GM21381 (cell line): ENCODE results near the gene SH2D1A.
"Not testable (repeated sequence)": the region's sequence is repeated elsewhere in the genome, so short reads cannot be mapped to it uniquely, and the experiment has no call there.

Experiments used
- ATAC-seq: cut with Tn5 transposase; IDR thresholded peaks from one replicate; pipeline ENCODE4 v1.9.1; 2021; ENCODE audit warnings: mild to moderate bottlenecking, moderate library complexity; ENCODE audit not compliant: unreplicated experiment

Gene SH2D1A

DNA sequence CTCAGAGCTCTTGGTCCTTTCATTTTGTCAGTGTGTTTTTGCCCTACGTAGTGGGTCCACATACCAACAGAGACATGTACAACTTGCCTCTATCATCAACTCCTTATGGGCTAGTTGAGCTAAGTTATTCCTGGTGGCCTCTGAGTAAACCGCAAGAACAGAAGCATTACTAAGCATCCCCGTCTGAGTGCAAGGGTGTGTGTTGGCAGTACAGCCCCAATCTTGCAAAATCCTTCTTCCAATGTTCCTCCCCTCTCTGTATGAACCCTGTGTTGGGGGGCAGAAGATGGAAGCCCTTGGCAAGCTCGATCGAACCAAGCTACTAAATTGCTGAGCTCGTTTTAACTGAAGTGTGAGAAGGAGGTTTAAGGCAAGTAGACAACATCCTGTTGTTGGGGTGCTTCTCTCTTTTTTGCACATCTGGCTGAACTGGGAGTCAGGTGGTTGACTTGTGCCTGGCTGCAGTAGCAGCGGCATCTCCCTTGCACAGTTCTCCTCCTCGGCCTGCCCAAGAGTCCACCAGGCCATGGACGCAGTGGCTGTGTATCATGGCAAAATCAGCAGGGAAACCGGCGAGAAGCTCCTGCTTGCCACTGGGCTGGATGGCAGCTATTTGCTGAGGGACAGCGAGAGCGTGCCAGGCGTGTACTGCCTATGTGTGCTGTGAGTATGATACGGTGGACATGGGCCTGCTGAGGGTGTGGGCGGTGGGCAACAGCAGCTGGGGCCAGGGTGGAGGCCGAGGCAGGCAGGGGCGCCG is at the start of gene SH2D1A:
TSS of gene SH2D1A (plus strand) at position 447 of the 760 bp plus-strand sequence. CDS start at position 527, 80 bp downstream.
- no peak for ATAC-seq

DNA sequence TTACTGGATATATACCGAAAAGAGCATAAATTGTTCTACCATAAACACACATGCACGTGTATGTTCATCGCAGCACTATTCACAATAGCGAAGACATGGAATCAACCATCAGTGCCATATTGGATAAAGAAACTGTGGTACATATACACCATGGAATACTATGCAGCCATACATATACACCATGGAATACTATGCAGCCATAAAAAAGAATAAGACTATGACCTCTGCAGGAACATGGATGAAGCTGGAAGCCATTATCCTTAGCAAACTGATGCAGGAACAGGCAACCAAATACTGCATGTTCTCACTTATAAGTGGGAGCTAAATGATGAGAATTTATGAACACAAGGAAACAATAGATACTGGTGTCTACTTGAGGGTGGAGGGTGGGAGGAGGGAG is 47.0 kb upstream of the SH2D1A start:
- ATAC-seq = not testable (repeated sequence)

DNA sequence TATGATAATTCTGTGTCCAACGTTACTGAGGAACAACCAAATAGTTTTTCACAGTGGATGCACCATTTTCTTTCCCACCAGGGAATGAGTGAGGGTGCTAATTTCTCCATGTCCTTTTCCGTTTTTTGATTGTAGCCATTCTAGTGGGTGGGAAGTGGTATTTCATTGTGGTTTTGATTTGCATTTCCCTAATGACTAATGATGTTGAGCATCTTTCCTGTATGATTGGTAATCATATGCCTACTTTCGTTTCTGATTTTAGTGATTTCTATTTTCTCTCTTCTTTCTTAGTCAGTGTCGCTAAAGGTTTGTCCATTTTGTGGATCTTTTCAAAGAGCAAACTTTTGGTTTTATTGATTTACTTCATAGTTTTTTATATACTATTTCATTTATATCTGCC is 46.0 kb upstream of the SH2D1A start:
- no peak for ATAC-seq

DNA sequence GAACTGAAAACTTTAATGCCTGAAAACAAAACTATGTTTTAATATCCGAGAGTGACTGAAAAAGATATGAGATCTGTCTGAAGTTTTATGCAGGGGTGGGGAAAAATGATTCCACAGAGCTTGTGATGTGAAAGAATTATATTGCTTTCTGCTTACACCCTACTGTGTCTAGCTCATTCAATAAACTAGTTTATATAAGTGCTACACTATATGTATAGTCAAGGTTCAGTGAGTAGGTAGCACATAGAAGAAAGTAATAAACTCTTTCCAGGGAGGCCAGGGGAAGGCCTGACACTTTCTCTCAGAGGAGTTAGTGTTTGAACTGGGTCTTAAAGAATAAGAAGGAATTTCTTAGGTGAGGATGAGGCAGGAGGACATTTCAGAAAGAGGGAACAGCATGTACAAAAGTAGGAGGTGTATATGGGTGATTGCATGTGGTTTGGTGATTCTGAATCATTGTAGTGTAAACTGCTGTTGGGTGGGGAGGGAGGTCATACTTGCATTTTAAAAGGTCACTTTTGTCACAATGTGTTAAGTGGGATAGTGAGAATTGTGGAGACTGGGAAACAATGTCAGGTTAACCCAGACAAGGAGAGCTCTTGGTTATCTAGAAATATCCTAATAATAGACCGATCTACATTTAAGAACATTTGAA is 39.0 kb upstream of the SH2D1A start:
- ATAC-seq = no peak

DNA sequence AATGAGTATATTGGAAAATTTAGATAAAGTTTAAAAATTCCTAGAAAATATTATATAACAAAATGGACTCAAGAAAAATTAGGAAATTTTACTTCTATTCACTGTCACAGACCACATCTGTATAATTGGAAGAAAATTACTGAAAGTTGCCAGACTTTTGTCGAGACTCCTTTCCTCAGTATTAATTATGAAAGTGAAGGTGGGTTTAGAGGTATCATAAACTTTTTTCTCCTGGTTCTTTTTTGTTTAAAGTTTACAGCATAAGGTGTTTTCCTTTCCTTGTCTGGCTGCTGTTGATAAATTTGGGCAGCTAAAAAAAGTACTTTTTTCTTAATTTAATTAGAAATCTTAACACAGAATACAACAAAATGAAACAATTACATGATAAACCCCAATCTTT is 20.6 kb upstream of the SH2D1A start:
- no peak for ATAC-seq

DNA sequence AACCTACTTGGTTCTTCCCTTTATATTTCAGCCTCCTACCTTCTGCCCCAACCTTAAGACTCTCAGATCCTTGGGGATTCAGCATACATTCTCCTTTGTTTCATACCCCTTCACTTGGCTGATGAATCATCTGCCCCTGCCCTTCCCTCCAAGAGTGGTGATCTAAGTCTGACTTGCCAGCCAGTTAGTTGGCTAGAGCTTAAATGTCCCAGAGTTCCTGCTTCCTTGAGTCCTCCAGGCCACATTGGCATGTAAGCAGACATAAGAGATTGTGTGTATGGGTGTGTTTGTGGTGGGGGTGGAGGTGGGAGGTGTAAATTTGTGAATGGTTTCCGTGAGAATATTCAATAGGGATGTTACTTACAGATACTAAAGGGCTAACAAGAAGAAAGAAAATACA is 17.6 kb upstream of the SH2D1A start:
- no peak for ATAC-seq

DNA sequence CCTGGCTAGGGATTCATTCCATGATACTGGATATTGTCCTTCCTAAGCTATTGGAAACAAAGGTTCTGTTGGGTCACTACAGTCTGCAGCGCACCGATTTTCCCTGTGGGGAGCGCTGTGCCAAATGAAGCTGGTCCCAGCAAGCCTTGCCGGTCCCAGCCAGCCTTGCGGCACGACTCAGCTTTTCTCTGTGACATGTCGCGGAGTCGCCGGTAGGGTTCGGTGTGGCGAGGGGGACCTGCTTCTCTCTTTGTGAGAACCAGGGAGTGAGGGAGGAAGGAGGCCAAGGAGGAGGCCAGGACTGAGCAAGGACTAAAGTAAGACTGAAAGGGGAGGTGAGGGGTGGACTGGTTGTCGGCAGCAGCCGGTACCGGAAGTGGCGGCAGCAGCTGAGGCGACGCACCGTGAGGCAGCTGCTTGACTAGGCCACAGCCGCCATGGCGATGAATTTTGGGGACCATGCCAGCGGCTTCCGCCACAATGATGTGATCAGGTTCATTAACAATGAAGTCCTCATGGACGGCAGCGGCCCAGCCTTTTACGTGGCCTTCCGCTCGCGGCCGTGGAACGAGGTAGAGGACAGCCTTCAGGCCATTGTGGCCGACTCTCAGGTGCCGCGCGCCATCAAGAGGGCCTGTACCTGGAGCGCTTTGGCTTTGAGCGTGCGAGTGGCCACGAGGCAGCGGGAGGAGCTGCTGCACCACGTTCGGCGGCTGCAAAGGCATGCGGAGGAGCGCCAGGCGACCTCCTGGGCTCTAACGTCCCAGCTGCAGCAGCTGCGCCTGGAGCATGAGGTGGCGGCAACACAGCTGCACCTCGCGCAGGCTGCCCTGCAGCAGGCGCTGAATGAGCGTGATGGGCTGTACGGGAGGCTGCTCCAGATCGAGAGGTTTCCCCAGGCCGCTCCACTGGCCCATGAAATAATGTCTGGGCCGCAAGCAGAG is 13.6 kb upstream of the SH2D1A start, which contains the start of gene TEX13D:
TSS of gene TEX13D (plus strand) at position 180 of the 944 bp plus-strand sequence. CDS start at position 438, 258 bp downstream.
- no peak for ATAC-seq

DNA sequence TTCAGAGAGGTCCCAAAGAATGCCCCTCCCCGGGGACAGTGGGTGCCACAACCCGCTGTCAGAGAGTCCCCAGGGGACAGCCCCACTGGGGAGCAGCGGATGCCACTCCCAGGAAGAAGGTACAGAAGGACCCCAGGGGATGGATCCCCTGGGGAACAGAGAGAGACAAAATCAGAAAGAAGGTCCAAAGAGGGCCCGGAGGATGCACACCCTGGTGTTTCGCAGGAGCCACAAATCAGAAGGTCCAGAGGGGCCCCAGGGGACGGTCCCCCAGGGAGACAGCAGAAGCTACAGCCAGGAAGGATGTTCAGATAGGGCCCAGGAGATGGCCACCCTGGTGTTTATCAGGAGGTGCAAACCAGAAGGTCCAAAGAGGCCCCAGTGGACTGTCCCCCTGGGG is 12.5 kb upstream of the SH2D1A start:
- ATAC-seq = no peak

DNA sequence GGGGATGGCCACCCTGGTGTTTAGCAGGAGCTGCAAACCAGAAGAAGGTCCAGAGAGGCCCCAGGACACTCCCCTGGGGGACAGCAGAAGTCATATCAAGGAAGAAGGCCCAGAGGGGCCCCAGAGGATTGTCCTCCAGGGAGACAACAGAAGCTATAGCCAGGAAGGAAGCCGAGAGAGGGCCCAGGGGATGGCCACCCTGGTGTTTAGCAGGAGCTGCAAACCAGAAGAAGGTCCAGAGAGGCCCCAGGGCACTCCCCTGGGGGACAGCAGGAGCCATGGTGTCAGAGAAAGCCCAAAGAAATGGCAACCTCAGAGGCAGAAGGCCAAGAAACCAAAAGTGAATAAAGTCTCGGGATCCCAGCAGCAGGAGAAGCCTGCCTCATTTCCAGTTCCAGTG is 11.8 kb upstream of the SH2D1A start:
- not testable (repeated sequence) for ATAC-seq

DNA sequence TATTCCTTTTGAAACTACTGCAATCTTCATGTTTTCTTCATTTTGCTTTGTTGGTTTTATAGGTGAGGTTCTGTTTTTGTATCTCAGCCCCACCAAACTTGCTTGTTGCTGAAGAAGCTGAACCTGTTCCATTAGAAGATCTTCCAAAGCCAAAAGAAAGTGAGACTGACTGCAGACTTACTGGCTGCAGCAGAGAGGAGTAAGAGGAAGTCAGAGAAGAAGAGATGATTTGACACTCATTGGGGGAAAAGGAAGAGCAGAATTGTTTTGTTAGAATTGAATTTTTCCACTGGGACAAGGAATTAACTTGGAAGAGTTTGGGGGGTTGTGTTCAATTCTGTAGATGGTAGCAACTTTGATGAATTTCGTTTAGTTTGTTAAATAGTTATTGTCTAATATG is 10.8 kb upstream of the SH2D1A start:
- ATAC-seq = no peak

DNA sequence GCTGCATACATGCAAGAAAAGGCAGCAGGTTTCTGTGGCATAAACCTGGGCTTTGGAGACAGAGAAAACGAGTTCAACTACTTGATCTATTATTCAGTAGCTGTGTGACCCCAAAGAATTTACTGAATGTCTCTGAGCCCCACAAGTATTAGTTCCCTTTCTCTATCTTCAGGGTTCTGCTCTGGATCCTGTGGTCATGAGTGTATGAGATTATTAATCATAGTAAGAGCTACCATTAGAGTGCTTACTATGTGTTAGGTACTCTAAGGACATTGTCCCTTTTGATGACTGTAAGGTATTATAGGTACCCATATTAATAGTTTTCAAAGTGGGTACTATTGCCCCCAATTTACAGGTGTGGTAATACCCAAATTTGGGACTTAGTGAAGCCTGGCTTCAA is 8.4 kb upstream of the SH2D1A start:
- ATAC-seq = no peak

DNA sequence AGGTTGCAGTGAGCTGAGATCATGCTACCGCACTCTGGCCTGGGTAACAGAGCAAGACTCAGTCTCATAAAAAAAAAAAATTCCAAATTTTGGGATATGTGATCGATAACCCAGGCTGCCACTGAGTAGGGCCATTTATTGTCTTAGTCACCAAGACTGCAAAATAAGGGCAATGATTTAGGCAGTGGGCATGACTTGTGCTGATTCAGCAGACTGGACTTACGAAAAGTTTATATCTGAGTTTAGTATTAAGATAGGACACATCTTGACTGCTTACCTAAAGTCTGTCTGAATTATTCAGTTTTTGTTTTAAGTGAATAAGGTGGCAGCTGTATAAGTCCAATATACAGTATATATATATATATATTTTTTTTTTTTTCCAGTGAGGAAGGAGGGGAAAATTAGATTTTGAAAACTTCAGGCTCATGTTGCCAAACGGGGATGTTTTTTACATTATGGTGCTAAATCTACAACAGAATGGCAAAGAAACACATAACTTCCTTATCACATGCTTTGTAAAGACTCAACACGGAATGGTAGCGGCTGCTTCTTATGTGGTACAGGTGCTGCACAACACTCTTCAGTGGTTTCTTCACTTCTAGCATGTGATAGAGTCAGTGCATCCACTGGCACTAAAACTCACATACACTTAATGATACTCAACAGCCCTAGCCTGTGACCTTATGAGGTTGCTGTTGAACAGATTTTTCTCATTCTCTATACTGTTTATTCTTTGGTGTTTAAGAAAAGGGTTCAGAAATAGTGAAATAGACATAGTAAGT is 7.4 kb upstream of the SH2D1A start:
- no peak for ATAC-seq

DNA sequence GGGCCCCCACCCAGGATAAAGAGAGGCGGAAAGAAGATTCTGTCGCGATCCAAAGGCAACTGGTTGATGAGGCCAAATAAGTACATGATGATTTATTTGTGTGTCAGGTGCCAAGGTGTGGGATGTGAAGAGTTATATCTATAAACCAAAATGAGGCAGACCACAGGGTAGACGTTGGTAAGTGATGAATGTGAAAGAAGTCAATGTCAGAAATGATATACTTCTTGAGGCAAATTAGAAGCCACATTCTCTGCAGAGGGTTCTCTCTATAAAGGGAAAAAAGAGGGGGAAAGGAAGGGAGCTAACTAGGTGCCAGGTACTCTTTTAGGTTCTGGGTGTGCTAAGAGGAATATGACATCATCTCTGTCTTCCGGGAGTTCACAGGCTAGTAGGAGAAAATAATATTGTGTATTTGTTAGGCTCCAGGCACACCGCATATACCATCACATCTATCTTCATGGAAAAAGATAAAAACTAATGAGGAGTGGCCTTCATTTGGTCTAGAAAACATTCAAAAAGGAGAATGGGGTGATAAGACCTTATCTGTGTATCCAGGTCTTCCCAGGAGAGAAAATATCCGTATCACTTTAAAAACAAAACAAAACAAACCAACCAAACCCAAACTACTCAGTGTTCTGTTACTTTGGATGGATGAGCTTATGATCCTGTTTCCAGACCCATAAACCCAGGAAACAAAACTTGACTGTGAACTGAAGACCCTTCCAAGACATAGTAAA is 4.8 kb upstream of the SH2D1A start:
- no peak for ATAC-seq

DNA sequence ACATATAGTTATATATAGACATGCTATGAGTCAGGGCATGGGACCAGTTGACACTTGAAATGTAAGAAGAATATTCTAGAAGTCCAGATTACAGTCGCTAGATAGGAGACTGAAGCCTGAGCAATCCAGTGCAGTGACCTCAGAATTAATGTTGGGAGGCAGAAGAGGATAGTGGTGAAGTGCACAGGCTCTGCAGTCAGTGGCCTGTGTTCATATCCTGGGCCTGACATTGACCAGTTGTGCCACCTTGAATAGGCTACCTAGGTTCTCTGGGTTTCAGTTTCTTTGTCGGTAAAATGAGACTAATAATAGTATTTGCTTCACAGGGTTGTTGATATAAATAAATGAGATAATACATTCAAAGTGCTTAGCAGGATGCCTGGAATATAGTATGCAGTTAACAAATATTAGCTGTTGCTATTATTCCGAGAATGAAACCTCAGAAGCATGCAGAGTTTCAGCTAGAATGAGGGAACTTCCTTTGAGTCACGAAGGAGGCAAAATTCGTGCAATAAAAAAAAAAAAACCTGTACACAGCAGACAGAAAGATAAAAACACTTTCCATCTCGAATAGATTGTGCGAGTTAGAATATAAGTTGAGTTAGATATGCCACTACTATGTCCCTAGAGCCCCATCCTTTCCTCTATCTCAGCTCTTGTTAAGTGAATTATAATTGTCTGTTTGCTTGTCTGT is 4.0 kb upstream of the SH2D1A start:
- ATAC-seq = no peak

DNA sequence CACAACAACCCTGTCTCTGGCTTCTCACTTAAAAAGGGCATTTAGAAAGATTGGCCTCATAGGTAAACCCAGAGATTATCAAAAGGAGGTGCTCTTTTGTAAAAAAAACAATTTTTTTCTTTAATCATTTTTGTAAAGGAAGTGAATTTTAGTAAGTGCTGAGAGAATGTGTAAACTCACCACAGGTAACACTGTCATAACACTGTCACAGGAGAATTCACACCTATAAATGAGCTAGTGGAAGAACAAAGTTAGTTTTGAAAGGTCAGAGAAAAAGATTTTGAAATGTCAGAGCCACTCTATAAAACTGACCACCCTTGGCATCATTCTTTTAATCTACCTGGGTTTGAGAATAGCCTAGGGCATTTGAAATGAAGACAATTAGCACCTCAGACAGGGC is 3.3 kb upstream of the SH2D1A start:
- ATAC-seq = no peak

DNA sequence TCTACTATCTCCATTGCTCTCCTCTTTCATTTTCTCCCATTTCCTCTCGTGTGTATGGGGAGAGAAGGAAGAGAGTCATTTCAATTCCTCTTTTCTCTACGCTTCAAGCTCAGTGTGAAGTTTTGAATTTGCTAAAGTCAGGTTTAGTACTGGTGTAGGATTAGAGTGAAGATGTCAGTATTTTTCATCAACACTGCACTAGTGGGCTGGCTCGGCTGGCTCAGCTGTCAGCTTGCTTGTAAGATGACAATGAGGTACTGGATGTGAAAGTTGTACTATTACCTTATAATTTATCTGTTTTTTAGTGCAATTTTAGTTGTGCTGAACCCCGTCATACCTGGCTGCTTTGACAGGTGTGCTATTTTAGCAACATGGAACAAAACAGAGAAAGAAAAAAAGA is 2.1 kb upstream of the SH2D1A start:
- ATAC-seq = no peak

DNA sequence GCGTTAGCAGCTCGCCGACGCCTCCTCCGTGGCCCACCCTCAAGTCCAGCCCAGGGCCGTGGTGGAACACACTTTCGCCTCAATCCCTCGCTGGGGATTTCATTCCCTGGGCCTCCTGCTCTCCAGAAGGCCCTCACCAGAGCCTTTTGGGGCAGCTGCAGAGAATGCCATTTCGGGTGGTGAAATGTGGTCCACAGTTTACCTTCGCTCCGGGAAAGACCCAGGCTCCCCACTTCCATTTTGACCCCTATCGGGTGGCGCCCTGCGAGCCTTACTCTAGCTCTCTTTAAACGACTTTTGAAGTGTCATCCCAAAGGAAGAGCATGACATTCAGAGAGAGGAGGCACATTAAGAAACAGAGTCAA is 496 bp downstream of the SH2D1A start:
- no peak for ATAC-seq

DNA sequence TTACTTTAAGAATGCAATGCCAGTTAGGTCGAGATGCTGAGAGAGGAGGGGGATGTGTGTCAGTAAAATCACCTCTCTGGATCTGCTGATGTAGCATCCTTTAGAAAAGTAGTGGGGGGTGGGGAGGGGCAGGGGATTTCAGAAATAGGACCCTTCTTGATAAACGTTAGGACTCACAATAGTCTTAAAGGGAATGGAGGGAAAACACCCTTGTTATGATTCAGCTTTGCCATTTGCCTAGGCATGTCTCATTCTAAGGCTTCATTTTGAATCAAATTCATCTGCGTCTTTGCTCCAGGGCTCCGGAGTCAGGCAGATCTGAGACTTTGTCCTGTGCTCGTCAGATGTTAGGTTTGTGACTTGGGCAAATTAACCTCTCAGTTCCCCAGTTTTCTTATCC is 879 bp downstream of the SH2D1A start:
- ATAC-seq = no peak

DNA sequence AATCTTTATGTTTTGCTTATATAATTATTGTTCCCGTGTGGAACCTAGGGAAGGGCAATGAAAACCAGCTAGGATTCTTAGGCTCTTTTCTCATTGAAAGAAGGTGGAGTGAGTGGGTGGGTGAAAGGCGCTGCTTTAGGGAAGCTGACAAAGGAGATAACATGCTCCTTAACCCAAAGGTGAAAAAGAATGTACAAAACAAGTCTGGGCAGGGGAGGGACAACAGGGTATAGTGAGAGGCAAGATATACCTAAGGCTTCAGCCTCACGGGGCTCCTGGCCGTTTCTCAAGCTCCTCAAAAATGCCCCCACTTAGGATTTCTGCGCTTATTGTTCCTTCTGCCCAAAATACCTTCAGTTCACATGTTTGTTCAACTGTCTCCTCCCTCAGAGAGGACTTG is 1.8 kb downstream of the SH2D1A start:
- ATAC-seq = no peak
